HG02571 (cell line): Measurements from ENCODE around the gene EHD4.

Source experiments
- ATAC-seq: cut with Tn5 transposase; IDR thresholded peaks from one replicate; pipeline ENCODE4 v1.9.1; 2021; ENCODE audit warnings: mild to moderate bottlenecking, moderate library complexity; ENCODE audit not compliant: unreplicated experiment

EHD4 gene

DNA sequence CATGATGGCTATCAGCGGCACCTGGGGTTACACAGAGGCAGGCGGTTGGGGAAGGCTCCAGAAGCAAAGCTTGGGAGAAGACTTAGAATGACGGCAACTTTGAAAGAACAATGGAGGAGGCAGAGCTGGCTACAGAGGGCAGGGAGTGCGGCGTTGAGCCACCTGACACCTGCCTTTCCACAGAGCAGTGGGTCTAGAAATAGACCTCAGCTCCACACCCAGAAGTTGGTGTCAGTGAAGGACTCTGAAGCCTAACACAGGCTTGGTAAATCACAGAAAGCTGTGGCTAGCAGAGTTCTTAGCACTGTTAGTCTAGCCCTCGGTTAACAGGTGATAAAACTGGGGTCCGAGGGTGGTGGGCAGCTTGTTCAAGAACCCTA lies 23.1 kb upstream of the EHD4 start:
- no peak for ATAC-seq

DNA sequence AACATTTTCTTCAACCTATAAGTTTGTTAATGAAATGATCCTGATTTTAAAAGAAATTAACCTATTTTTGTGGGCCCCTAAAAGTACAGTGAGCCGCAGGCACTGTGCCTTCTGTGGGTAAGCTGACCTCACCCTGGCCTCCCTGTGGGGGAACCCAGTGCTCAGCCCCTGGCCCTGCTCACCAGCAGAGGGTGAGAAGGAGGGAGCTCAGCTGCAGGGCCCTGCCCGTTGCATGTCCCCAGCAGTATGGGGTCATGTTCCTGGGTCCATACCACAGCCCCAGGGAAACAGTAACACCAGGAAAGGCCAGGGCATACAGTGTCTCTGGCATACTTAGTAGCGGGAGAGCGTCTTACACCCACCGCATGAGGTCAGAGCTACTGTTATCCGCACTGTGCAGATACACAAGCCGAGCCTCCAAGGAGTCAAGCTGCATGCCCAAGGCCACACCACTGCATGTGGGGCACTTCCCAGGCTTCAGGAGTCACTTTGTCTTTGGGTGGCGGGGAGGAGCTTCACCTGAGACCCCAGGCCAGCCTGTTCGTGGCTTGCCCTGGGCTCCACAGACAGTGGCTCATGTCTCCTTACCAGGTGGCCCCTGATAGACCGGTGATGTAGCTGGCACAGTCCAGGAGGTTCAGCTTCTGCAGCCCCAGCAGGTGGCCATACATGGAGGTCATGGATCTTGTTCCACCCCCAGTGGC lies 22.6 kb upstream of the EHD4 start:
- ATAC-seq: no peak

DNA sequence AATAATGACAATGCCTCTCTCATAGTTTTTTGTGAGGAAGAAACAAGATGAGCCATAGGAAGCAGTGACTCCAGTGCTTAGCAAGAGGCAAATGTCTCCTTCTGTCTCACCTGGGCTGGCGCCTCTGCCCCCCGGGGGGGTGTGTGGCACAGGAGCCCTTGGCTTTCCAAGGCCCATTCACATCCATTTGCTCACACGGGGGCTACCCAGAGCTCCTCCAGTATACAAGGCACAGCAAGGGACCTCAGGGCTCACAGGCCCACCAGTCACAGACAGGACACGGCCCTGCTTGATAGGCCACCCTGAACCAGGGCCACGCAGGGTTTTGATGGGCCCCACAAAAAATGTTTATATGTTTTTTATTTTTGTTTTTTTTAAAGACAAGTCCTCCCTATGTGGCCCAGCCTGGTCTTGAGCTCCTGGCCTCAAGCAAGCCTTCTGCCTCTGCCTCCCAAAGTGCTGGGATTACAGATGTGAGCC lies 21.9 kb upstream of the EHD4 start:
- no peak for ATAC-seq

DNA sequence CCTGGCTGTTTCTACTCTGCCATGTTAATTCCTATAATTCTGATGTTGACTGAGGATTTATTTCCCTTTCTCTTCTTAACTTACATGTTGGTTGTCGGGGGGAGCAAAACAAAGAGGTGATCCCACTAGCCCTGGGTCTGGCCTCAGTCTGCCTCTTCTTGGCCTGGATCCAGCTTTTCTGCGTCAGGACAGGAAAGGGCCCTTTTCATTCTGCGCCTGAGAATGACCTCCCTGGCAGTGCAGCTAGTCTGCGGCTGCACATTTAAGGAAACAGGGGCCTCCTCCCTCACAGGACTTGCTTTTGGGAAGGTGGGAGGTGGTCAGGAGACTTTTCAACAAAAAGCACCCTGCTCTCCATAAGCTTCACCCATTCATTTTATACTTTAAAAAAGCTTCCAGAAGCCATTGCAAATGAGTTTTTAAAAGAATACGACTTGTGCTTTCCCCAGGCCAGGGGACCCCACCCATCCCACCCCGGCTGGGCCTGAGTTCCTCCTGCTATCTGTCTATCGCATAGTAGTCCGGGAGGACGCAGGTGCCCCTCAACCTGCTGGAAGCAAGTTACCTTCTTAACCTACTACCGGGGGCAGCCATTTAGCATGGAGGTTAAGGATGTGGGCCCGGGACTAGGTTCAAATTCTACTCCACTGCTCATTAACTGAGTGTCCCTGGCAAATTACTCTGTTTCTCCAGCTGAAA lies 21.3 kb upstream of the EHD4 start:
- ATAC-seq: no peak

DNA sequence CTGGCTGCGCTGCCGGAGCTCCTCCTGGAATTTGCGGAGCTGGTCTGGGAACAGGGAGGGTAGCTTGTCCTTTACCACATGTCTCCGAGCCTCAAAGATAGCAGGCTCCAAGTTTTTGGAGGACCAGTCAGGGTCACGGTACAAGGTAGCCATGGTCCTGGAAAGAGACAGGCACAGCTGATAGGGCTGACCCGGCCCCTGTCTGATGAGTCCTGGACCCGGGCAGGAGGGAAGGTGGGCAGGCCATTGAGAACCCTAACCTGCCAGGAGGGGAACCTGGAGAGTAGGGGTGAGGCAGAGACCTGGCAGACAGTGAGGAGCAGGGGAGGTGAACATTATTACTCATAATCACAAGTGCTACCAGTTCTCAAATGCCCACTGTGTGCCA lies 20.4 kb upstream of the EHD4 start:
- ATAC-seq: no peak

DNA sequence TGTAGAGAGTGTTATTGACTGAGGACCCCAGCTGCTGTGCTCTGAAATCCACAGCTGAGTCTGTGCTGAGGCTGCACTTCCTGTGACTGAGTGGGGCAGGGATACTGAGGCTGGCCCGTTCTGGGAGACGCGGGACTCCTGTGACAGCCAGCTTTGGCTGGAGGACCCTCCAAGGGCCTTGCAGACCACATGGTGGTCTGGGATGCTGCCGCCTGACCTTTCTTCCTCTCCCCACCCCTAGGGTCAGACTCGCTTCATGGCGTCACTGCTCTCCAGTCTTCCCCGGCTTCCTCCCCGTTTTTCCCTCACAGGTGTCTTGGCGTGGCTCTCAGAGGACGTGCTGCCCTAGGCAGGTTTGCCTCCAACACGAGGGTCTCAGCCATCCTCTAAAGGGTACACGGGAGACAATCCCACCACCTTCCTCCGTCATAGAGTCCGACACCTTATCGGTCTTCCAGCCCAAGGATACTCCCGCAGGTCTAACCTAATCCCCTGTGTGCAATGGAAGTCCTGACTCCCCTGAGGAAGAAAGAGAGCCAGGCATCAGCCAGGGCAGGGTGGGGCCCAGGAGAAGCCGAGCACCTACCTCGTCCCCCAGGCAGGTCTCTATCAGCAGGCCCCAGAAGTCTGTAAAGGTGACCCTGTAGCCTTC lies 19.9 kb upstream of the EHD4 start:
- ATAC-seq: no peak

DNA sequence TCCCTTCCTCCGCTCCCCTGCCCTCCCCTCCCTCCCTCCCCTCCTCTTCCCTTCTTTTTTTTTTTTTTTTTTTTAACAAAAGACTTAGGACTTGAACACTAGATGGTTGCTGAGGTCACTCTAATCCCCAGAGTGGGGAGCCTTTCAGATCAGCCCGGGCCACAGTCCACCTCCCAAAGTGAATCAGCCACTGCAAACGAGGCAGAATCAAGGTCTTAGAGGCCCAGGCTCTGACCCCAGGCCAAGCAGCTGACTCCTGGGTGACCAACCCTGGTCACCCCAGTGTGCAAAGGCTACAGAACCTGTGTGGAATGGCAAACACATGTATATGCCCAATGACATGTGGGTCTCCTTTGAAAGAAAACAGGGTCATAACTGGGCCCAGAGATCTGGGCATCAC lies 18.3 kb upstream of the EHD4 start:
- no peak for ATAC-seq

DNA sequence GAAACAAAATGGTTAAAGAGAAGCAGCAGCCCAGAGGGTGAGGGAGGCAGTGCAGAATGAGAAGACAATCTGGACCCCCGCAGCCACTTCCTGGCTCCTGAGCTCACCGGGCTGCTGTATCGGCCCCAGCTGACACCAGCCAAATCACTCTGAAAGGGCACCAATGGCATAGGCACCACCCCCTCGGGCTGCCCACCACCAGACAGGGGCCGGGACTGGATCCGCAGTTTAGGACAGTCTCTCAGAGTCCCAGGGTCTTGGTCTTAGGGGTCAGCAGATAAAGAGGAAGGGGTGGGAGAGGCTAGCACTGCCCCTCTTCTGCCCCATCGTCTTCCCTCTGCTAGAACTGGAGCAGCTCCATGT lies 17.9 kb upstream of the EHD4 start:
- ATAC-seq: no peak

DNA sequence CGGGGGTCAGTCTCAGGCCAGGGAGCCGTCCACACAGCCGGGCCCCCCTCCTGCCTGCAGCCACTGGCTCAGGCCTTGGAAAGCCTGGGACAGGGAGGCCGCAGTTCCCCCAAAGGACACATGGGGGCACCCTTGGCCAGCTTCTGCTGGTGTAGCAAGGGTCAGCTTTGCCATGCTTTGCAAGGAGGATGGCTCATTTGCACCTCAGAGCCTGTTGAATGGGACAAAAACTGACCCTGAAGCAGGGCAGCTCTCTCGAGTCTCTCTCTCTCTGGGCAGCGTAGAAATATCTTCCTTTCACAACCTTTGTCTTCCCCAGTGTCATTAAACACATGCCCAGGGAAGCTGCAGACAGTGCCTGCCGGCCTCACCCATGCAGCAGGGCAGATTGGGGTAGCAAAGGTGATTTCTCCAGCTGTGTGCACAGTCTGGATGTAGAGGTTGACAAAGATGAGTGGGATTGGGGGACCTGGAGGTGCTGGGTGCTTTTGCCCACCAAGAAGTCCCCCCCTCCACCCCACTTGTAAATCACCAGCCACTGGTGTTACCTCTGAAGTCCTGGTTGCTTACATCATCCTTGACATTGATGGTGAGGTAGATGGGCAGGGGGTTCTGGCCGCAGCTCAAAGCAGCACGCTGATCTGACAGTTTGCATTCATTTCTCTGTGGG lies 17.4 kb upstream of the EHD4 start:
- no peak for ATAC-seq

DNA sequence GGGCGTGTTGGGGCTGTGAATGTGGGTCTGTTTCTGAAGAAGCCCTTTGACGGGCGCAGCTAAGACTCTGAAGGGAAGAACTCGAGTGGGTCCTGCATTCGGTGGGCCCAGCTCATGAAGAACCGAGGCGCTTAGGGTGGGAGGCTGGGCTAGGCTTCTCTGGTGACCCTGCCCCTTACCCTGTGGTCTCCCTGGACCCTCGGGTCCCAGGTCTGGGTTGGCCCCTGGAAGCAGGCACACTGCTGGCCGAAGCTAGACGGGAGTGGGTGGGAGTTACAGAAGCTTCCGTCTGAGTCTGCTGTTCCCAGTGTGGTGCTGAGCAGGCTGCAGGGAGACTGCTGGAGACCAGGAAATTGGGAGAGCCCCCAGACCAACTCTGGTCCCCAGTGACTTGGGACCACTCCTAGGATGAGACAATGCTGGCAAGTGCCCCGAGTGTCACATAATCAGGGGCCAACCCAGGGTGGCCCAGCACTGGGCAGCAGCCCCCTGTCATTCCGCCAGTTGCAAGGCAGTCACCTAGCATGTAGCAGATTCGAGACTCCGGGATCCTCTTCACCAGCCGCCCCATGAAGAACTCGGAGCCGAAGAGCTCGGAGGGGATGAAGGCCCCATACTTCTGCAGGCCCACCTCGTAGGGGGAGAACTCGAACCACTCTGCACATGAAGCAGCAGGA lies 16.7 kb upstream of the EHD4 start:
- no peak for ATAC-seq

DNA sequence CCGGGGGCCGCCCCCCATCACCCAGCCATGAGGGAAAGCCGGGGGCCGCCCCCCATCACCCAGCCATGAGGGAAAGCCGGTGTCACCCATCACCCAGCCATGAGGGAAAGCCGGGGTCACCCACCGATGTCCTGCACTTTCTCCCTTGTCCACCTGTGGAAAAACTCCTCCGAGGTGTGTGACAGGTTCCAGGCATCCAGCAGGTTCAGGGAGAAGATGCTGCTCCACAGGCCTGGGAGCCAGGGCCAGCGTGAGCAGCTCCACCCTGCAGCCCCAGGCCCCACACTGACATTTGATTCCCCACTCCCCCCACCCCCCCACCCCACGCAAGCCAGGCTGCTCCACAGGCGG lies 15.5 kb upstream of the EHD4 start:
- no peak for ATAC-seq

DNA sequence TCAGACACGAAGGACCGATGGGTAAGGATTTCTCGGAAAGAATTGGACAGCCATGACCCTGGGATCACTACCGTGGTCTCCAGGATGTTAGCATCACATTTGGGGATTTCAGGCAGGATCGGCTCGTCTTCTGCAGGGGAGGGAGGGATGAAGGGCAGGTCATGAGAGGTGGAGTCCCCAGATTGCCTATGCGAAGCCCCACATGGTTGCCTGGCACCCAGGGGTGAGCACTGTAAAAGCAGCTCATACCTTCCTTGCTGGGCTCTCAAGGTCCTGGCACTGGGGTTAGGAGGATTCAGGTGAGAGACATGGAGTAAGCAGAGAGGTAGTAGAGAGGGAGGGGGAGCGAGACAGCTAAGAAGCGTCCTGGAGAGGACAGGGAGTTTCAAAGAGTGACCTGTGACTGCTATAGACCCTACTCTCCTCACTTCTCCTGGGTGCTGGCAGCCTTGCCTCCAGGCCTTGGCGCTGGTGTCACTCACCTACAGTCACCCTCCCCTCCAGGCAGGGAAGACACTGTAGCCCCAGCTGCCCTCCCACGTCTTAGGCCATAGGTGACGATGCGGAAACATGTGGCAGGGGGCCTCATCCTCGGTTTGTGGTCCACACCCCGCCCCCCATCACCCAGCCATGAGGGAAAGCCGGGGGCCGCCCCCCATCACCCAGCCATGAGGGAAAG lies 15.0 kb upstream of the EHD4 start:
- ATAC-seq: no peak

DNA sequence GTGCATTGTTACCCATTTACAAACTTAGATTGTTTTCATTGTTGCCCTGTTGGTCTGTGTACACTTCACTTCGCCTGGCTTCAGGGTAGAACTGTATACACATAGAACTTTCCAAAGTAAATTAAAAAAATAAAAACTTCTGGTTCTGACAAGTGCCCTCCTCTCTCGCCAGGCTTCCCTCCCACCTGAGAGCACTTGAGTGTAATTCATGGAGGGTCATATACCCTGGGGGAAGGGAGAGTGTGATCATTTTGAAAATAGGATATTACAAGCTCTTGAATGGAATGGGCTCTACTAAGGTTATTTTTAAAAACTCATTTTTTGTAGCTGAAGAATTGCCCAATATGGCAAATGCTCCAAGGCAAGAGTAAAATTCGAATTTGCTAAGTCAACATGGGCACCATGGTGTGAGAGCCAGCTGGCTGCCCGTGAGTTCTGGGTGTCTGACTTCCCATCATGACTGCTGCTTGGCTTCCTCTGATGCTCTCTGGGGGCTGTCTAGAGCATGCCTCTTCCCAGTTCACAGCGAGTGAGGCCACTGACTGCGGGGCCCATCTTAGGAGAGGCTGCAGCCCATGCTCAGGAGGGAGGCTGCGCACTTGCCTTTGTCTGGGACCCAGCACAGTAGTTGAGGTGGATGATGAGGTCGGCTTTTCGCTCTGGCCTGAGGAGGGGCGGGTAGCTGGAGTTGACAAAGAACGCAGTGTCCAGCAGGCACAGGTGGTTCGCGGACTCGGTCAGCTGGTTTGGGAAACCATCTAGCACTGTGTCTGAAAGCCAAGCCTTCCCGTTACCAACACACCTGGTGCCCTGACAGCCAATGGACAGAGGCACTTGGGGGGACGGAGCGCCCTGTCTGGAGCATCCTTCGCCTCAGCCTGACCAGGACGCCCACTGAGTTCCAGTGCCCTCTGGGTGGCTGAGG lies 13.1 kb upstream of the EHD4 start:
- ATAC-seq: no peak

DNA sequence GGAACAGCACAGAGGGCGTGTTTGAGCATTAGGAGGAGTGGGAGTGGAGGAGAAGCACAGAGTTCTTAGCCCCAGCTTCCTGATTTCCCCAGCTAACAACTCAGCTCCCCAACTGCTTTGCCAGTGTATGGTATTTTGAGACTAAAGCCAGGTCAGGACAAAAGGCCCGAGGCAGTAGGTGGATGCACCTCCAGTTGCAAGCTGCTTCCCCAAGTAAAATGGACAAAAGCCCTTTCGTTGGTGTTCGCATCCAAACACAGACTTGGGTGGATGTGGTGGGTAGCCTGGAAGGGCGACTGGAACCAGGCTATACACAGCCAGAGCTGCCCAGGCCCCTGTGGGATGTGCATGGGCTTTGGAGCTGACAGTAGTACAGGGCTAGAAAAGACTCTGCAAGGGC lies 12.3 kb upstream of the EHD4 start:
- ATAC-seq: no peak

DNA sequence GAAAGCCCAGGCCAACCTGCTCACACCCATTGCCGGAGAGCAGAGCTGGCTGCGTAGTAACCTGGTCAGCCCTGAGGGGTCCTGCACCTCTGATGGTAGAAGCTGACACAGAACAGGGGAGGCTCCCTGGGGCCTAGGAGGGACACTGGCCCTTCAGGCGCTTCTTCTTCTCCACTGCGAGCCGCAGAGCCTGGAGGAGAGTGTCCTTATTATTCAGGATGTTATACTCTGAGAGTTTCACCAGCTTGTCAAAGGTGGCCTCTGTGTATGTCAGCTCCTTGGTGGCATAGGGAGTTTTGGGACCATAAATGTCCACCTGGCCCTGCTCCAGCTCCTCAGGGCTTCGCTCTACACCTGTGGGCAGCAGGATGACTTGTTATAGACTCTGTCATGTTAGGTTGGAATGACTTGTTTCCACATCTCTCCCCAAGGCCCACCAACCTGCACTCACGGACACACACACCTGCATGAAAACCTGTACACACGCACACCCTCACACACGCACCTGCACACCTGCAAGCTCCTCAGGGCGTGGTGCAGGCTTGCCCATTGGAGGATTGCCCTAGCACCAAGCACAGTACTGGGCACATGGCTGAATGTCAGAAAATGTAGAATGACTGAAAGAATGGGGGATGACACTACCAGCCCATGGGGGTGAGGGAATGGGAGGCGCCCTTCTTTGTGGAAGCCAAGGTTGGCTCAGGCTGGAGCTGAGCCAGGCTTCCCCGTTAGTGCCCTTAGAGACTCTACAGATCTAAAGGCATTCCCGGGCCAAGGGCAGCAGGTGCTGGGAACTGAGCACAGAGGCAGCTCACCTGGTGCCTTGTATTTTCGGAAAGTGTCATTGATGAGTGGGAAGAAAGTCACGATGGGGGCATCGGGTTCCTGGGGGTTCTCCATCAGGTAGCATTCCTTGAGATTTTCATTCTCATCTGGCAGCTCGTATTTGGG lies 11.5 kb upstream of the EHD4 start:
- ATAC-seq: no peak

DNA sequence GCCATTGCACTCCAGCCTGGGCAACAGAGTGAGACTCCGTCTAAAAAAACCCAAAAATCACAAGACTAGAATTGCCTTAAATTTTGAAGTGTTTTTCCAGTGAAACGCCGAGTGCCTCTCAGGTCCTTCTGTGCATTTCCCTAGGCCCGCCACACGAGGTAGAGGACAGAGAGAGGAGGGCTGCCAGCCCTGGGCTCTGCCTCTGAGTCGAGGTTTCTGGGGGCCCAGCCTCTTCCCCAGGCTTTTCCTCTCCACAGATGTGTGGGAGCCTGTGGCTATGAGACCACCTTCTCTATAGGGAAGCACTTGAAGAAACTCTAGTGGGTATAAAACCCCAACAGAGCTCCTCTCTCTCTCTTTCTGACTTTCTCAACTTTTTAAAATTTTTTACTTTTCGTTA lies 10.9 kb upstream of the EHD4 start:
- ATAC-seq: no peak

DNA sequence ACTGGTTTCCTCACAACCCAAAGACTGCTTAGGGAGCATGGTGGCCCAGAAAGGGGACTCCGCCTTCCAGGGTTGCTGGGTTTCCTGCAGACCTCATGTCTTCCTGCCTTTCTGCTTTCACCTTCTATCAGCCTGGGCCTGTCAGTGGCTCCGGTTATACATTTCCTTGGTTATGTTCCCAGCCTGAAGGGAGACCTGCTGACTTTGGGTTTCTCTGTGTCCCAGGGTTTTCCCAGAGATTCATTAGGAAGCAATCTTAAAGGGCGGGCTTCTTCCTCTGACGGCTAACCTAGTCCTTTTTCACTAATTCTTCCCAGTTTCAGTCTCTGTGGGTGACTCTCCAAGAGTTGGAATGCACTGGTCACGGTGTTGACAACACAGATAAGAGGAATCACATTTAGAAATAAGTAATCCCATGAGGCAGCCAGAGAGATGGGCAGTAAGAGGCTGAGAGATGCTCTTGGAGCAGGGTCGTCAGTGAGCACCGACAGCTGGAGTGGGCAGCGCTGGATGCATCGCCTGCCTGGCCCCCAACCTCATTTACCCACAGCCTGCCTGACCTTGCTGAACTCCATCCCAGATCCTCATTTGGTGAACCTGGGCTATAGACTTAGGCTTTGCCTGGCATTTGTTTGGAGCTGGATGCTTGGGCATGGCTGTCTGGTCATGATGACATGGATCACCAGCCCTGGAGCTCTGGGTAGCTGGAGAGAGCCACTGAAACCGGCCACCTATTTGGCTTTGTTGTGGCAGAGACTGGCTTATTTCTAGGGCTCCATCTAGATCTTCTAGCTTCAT lies 10.0 kb upstream of the EHD4 start:
- ATAC-seq: no peak
